ENCODE measurements around the gene SHISA9. TPM values are rescaled to one million over a fixed set of nuclear protein-coding genes. Genes with fewer than 3 reads are reported as not detected.

The SHISA9 gene
- polyA plus RNA-seq, 3 donors = 0.01 TPM; not detected in 2

DNA sequence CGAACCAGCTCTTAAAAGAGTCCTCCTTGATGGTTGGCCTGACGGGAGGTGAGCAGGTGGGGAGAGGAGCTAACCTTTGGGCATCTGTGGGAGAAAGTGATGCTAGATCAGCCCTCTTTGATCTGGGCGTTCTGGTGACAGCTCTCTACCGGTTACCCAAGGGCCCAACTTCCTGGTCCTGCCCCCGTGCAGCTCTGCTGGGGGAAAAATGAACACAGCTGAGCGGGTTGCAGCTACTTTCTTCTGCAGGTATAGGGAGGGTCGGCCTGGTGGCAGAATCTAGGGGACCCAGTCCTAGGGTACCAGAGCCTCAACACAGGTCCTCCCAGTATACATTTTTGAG lies 2.9 kb downstream of the SHISA9 start:
- intact Hi-C loops (cut with micrococcal nuclease) = no loop called here
- Mint-ChIP-seq H3K36me3 (no peaks in the 10 kb centered on the region), H3K9me3 (peaks cover 0 to 6% (median 3%) of the 10 kb centered on the region in 7 donors), H3K27me3 (ENCODE audit: low read depth in 3 of 3) (peaks cover 59 to 73% (median 68%) of the 10 kb centered on the region in 3 donors), H3K4me3 (no peak overlapping the region), H3K4me1 (peaks cover 2% of the 10 kb centered on the region), H3K27ac (no peak overlapping the region)
- Histone ChIP-seq H3K36me3 (replicated peaks in 1 of 2; ENCODE audit: control insufficient read depth in 1 of 2, insufficient read depth in 2 of 2, low read length in 2 of 2) (no peaks in the 10 kb centered on the region), H3K4me2 (replicated peaks; ENCODE audit: extremely low read depth, low read length, poor library complexity, severe bottlenecking) (no peak overlapping the region), H4K20me1 (ENCODE audit: insufficient read depth, low read length) (no peaks in the 10 kb centered on the region), H3K4me3 (replicated peaks in 1 of 3; ENCODE audit: low read depth in 2 of 3, low read length in 3 of 3) (no peak overlapping the region), H3K4me1 (ENCODE audit: control insufficient read depth in 1 of 2, insufficient read depth in 2 of 2, low read length in 2 of 2) (no peaks in the 10 kb centered on the region), H3K27me3 (ENCODE audit: control insufficient read depth in 2 of 2, insufficient read depth in 2 of 2, low read length in 2 of 2) (peaks cover 12 to 54% of the 10 kb centered on the region in 2 donors), H3K79me2 (ENCODE audit: insufficient read depth, low read length) (no peaks in the 10 kb centered on the region), H3K9ac (ENCODE audit: insufficient read depth, low read length, poor library complexity, severe bottlenecking) (no peak overlapping the region), H3K27ac (ENCODE audit: low read depth in 1 of 2, low read length in 2 of 2) (no peak overlapping the region), H3K9me3 (replicated peaks in 1 of 2; ENCODE audit: control insufficient read depth in 1 of 2, insufficient read depth in 1 of 2, low read length in 2 of 2) (peaks cover 0 to 9% of the 10 kb centered on the region in 2 donors), H2AFZ (ENCODE audit: insufficient read depth, low read depth, low read length, poor library complexity, severe bottlenecking) (no peak overlapping the region)
- 50% methylated on average over 3 of the region's 7 CpGs for WGBS (ENCODE audit: insufficient coverage)
- TF ChIP-seq, protein P1, sequence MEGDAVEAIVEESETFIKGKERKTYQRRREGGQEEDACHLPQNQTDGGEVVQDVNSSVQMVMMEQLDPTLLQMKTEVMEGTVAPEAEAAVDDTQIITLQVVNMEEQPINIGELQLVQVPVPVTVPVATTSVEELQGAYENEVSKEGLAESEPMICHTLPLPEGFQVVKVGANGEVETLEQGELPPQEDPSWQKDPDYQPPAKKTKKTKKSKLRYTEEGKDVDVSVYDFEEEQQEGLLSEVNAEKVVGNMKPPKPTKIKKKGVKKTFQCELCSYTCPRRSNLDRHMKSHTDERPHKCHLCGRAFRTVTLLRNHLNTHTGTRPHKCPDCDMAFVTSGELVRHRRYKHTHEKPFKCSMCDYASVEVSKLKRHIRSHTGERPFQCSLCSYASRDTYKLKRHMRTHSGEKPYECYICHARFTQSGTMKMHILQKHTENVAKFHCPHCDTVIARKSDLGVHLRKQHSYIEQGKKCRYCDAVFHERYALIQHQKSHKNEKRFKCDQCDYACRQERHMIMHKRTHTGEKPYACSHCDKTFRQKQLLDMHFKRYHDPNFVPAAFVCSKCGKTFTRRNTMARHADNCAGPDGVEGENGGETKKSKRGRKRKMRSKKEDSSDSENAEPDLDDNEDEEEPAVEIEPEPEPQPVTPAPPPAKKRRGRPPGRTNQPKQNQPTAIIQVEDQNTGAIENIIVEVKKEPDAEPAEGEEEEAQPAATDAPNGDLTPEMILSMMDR (IDR thresholded peaks at IDR 0.05) = no peak
- DNase-seq = no peak

DNA sequence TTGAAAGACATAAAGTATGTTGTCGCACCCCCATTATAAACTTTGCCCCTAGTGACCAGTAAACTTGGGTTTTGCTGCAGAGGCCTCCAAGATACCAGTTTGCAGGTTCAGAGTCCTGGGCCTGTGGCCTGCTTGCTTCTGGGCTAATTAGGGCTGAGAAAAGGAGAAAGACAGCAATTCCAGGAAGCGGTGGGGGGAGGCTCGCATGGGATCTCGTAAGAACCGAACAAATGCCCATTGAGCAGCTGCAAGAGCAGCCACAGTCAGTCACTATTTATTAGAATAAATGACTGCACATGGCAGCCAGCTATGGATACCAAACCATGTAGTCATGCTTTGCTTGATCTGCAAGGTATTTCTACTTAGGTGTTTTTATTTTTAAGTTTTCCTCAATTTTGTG lies 4.9 kb downstream of the SHISA9 start:
- Mint-ChIP-seq H3K27ac (no peak overlapping the region), H3K36me3 (no peaks in the 10 kb centered on the region), H3K4me3 (no peak overlapping the region), H3K4me1 (peaks cover 2% of the 10 kb centered on the region), H3K27me3 (ENCODE audit: low read depth in 3 of 3) (peaks cover 43 to 55% (median 48%) of the 10 kb centered on the region in 3 donors), H3K9me3 (peaks cover 0 to 6% (median 3%) of the 10 kb centered on the region in 7 donors)
- Histone ChIP-seq H3K79me2 (ENCODE audit: insufficient read depth, low read length) (no peaks in the 10 kb centered on the region), H3K27me3 (ENCODE audit: control insufficient read depth in 2 of 2, insufficient read depth in 2 of 2, low read length in 2 of 2) (peaks cover 0 to 35% of the 10 kb centered on the region in 2 donors), H3K4me1 (ENCODE audit: control insufficient read depth in 1 of 2, insufficient read depth in 2 of 2, low read length in 2 of 2) (no peaks in the 10 kb centered on the region), H3K4me2 (replicated peaks; ENCODE audit: extremely low read depth, low read length, poor library complexity, severe bottlenecking) (no peak overlapping the region), H3K4me3 (replicated peaks in 1 of 3; ENCODE audit: low read depth in 2 of 3, low read length in 3 of 3) (no peak overlapping the region), H3K9me3 (replicated peaks in 1 of 2; ENCODE audit: control insufficient read depth in 1 of 2, insufficient read depth in 1 of 2, low read length in 2 of 2) (peaks cover 0 to 9% of the 10 kb centered on the region in 2 donors), H4K20me1 (ENCODE audit: insufficient read depth, low read length) (no peaks in the 10 kb centered on the region), H3K27ac (ENCODE audit: low read depth in 1 of 2, low read length in 2 of 2) (no peak overlapping the region), H3K9ac (ENCODE audit: insufficient read depth, low read length, poor library complexity, severe bottlenecking) (no peak overlapping the region), H2AFZ (ENCODE audit: insufficient read depth, low read depth, low read length, poor library complexity, severe bottlenecking) (no peak overlapping the region), H3K36me3 (replicated peaks in 1 of 2; ENCODE audit: control insufficient read depth in 1 of 2, insufficient read depth in 2 of 2, low read length in 2 of 2) (no peaks in the 10 kb centered on the region)
- TF ChIP-seq, protein P1 (IDR thresholded peaks at IDR 0.05) = no peak
- DNase-seq = no peak
- intact Hi-C loops (cut with micrococcal nuclease) = no loop called here
- 58% methylated on average over 4 of the region's 5 CpGs for WGBS (ENCODE audit: insufficient coverage)

All from CD14-positive monocyte (primary cell).